Fibroblast of mammary gland (primary cell): ENCODE data around the gene CDK14.
A peak's percentile ranks its signal among the peaks of the same experiment; 100 is the strongest.
"Not testable (repeated sequence)": the region's sequence is repeated elsewhere in the genome, so short reads cannot be mapped to it uniquely, and the experiment has no call there.

Experiments used
- DNase-seq: peaks from one replicate; pipeline ENCODE4 v3.0.0-alpha.2; 2010; ENCODE audit warnings: low read depth
- H3K4me3 ChIP-seq: 2 replicates; pipeline ENCODE4 v1.5.1; 2011; ENCODE audit warnings: low read depth, mild to moderate bottlenecking, low read length, moderate library complexity; ENCODE audit not compliant: control insufficient read depth
- CTCF ChIP-seq: conservative IDR thresholded peaks from 2 replicates; pipeline ENCODE4 v1.5.1; 2011; ENCODE audit warnings: low read depth, low read length, inconsistent platforms; ENCODE audit not compliant: control insufficient read depth, insufficient read depth

Gene CDK14

GRCh38 chr7:91162436-91162835, 566.3 kb downstream of the CDK14 start:
- DNase-seq: no peak
- no peak overlapping the region for H3K4me3 ChIP-seq
- TF ChIP-seq CTCF: no peak

GRCh38 chr7:91164506-91164905, 568.4 kb downstream of the CDK14 start:
- TF ChIP-seq CTCF: no peak
- no peak overlapping the region for H3K4me3 ChIP-seq
- peak; percentile 25 for DNase-seq

GRCh38 chr7:91165006-91165845, 569.1 kb downstream of the CDK14 start:
- peak; percentile 92 for DNase-seq
- TF ChIP-seq CTCF: no peak
- H3K4me3 ChIP-seq: peak overlapping the region; percentile 18

- peak; percentile 35 for DNase-seq
- no peak for TF ChIP-seq CTCF
- H3K4me3 ChIP-seq: no peak overlapping the region
These were observed 569.7 kb downstream of the CDK14 start for GRCh38 chr7:91165846-91166230.

GRCh38 chr7:91168871-91169829, 573.0 kb downstream of the CDK14 start:
- TF ChIP-seq CTCF: no peak
- no peak overlapping the region for H3K4me3 ChIP-seq
- peak; percentile 49 for DNase-seq

GRCh38 chr7:91169830-91170191, 573.7 kb downstream of the CDK14 start:
- DNase-seq: no peak
- TF ChIP-seq CTCF: no peak
- H3K4me3 ChIP-seq: no peak overlapping the region

- not testable (repeated sequence) for DNase-seq, H3K4me3 ChIP-seq
These were observed 577.1 kb downstream of the CDK14 start for GRCh38 chr7:91173265-91173664.
